GM23338 (cell line): ENCODE measurements around the gene TMX3. TPM values are rescaled to one million over a fixed set of nuclear protein-coding genes. Genes with fewer than 3 reads are reported as not detected.

Experiments used
- ATAC-seq: fragments of 200-7000 bp; cut with Tn5 transposase; 3 replicates; pipeline ENCODE4 v1.9.1; 2020
- DNase-seq: peaks from one replicate; pipeline ENCODE4 v3.0.0-alpha.2; 2015; ENCODE audit warnings: low spot score
- H2AFZ ChIP-seq: fragments of 200-600 bp; sonication (generic); 2 replicates; pipeline ENCODE4 v1.8.0; 2016; ENCODE audit warnings: antibody characterized with exemption, mild to moderate bottlenecking, moderate library complexity
- H3F3A ChIP-seq: fragments of 200-600 bp; sonication (generic); replicated peaks from 2 replicates; pipeline ENCODE4 v1.8.0; 2017; ENCODE audit warnings: antibody characterized with exemption, mixed run types, low read depth
- H3K27ac ChIP-seq: fragments of 200-600 bp; sonication (generic); 2 replicates; pipeline ENCODE4 v1.6.1; 2016; ENCODE audit warnings: low read depth
- H3K27me3 ChIP-seq: fragments of 200-600 bp; sonication (generic); 2 replicates; pipeline ENCODE4 v1.8.0; 2016; ENCODE audit warnings: mild to moderate bottlenecking, mixed run types, moderate library complexity; ENCODE audit not compliant: insufficient read depth
- H3K36me3 ChIP-seq: fragments of 200-600 bp; sonication (generic); 2 replicates; pipeline ENCODE4 v1.8.0; 2016; ENCODE audit warnings: mild to moderate bottlenecking; ENCODE audit not compliant: insufficient read depth
- H3K4me1 ChIP-seq: fragments of 200-600 bp; sonication (generic); 2 replicates; pipeline ENCODE4 v1.8.0; 2016; ENCODE audit warnings: mild to moderate bottlenecking, moderate library complexity; ENCODE audit not compliant: insufficient read depth
- H3K4me2 ChIP-seq: fragments of 200-600 bp; sonication (generic); 2 replicates; pipeline ENCODE4 v1.7.1; 2017; ENCODE audit warnings: mixed run types
- H3K4me3 ChIP-seq: fragments of 200-600 bp; sonication (generic); 2 replicates; pipeline ENCODE4 v1.6.1; 2016; ENCODE audit warnings: mixed run types
- H3K79me2 ChIP-seq: fragments of 200-600 bp; sonication (generic); replicated peaks from 2 replicates; pipeline ENCODE4 v1.8.0; 2017; ENCODE audit warnings: mild to moderate bottlenecking; ENCODE audit not compliant: insufficient read depth
- H3K9me2 ChIP-seq: fragments of 200-600 bp; sonication (generic); 2 replicates; pipeline ENCODE4 v1.8.0; 2017; ENCODE audit not compliant: insufficient read depth
- H4K20me1 ChIP-seq: fragments of 200-600 bp; sonication (generic); replicated peaks from 2 replicates; pipeline ENCODE4 v1.8.0; 2017; ENCODE audit warnings: mild to moderate bottlenecking; ENCODE audit not compliant: insufficient read depth
- H3K27ac Mint-ChIP-seq: 2 replicates; pipeline ENCODE4 v1.8.0; 2020; ENCODE audit warnings: inconsistent platforms, mild to moderate bottlenecking, moderate library complexity, mixed read lengths
- H3K27me3 Mint-ChIP-seq: 3 replicates; pipeline ENCODE4 v1.8.0; 2022; ENCODE audit warnings: low read depth, mild to moderate bottlenecking, moderate library complexity, mixed read lengths, inconsistent platforms; ENCODE audit not compliant: insufficient read depth, poor library complexity
- H3K36me3 Mint-ChIP-seq: 3 replicates; pipeline ENCODE4 v1.8.0; 2021; ENCODE audit warnings: low read depth, mild to moderate bottlenecking, inconsistent platforms, moderate library complexity, mixed read lengths
- H3K4me1 Mint-ChIP-seq: 3 replicates; pipeline ENCODE4 v1.8.0; 2020; ENCODE audit warnings: mild to moderate bottlenecking, inconsistent platforms, mixed read lengths
- H3K4me3 Mint-ChIP-seq: 3 replicates; pipeline ENCODE4 v1.8.0; 2021; ENCODE audit warnings: moderate library complexity, mild to moderate bottlenecking, inconsistent platforms, mixed read lengths
- H3K9me3 Mint-ChIP-seq: 3 replicates; pipeline ENCODE4 v1.8.0; 2020; ENCODE audit warnings: moderate library complexity, mild to moderate bottlenecking, inconsistent platforms, mixed read lengths
- CREB1 ChIP-seq: fragments of 250-450 bp; sonication (Bioruptor Pico); IDR thresholded peaks from 2 replicates; pipeline ENCODE4 v1.5.0; 2020; ENCODE audit warnings: low read depth, mild to moderate bottlenecking, moderate library complexity
- EZH2phosphoT487 ChIP-seq: fragments of 200-600 bp; sonication (generic); IDR thresholded peaks from one replicate; pipeline ENCODE4 v1.8.1; 2018; ENCODE audit warnings: antibody characterized with exemption; ENCODE audit not compliant: unreplicated experiment
- JUNB ChIP-seq: IDR thresholded peaks from one replicate; pipeline ENCODE4 v1.6.1; 2016; ENCODE audit warnings: antibody characterized with exemption; ENCODE audit not compliant: unreplicated experiment
- NANOG ChIP-seq: IDR thresholded peaks from 2 replicates; pipeline ENCODE4 v1.6.1; 2016; ENCODE audit warnings: antibody characterized with exemption, borderline replicate concordance
- POLR2AphosphoS5 ChIP-seq: IDR thresholded peaks from 2 replicates; pipeline ENCODE4 v1.6.1; 2016; ENCODE audit warnings: antibody characterized with exemption, low read depth
- STAT1 ChIP-seq: IDR thresholded peaks from one replicate; pipeline ENCODE4 v1.6.1; 2016; ENCODE audit warnings: antibody characterized with exemption; ENCODE audit not compliant: unreplicated experiment
- ZNF114 ChIP-seq: fragments of 250-450 bp; sonication (Bioruptor Pico); IDR thresholded peaks from 2 replicates; pipeline ENCODE4 v1.5.0; 2020; ENCODE audit warnings: mild to moderate bottlenecking, moderate library complexity
- ZNF331 ChIP-seq: fragments of 250-450 bp; sonication (Bioruptor Pico); IDR thresholded peaks from 2 replicates; pipeline ENCODE4 v1.5.0; 2020; ENCODE audit warnings: low read depth, mild to moderate bottlenecking, moderate library complexity
- polyA plus RNA-seq: library from polyadenylated mRNA; unstranded; fragments of >200 nt; fragmentation: Nextera tagmentation; extraction: Ambion mirVana; gene quantifications from 2 replicates; pipeline ENCODE4 v1.2.1, GENCODE V29; 2016
- total RNA-seq: library from RNA; depleted of rRNA; stranded (reverse); fragments of >200 nt; shearing (Covaris generic); gene quantifications from 2 replicates; pipeline ENCODE4 v1.2.3, GENCODE V29; 2014
- TF ChIP-seq, protein P1 (sequence below): IDR thresholded peaks from one replicate; pipeline ENCODE4 v1.6.1; 2018; ENCODE audit warnings: antibody characterized with exemption; ENCODE audit not compliant: unreplicated experiment
- TF ChIP-seq, protein P2 (sequence below): fragments of 250-450 bp; sonication (Bioruptor Pico); IDR thresholded peaks from 2 replicates; pipeline ENCODE4 v1.5.0; 2020; ENCODE audit warnings: mild to moderate bottlenecking, moderate library complexity
- TF ChIP-seq, protein P3 (sequence below), 2 experiments: fragments of 200-600 bp in 1 of 2; sonication (generic) in 1 of 2; conservative IDR thresholded peaks; 2 replicates each; pipeline versions ENCODE4 v1.5.1 to v1.6.1; 2016 to 2017; ENCODE audit warnings: antibody characterized with exemption in 2 of 2, low read depth in 2 of 2, mild to moderate bottlenecking in 2 of 2, moderate library complexity in 1 of 2

The TMX3 gene
- total and polyA plus RNA-seq, 2 experiments from 2014 or later: 12.4 to 40.1 TPM

DNA sequence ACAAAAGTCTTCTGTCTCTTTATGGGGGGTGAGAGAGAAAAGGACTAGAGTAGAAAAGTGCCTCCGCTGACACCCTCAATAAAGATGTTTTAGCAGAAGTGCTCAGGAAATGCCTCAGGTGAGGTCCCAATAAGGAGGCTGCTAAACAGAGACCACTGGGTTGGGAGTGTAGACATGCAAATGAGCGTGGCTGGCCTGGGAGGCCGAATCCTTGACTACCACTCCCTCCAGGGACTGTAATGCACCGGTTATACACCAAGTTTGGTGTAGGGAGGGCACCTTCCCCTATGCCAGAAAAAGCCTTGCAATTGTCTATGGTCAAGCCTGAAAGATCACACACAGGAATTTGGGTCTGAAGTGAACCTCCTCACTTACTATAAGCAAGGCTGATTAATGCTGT is 1.8 kb downstream of the TMX3 start (continued):
- TF ChIP-seq, protein P1, sequence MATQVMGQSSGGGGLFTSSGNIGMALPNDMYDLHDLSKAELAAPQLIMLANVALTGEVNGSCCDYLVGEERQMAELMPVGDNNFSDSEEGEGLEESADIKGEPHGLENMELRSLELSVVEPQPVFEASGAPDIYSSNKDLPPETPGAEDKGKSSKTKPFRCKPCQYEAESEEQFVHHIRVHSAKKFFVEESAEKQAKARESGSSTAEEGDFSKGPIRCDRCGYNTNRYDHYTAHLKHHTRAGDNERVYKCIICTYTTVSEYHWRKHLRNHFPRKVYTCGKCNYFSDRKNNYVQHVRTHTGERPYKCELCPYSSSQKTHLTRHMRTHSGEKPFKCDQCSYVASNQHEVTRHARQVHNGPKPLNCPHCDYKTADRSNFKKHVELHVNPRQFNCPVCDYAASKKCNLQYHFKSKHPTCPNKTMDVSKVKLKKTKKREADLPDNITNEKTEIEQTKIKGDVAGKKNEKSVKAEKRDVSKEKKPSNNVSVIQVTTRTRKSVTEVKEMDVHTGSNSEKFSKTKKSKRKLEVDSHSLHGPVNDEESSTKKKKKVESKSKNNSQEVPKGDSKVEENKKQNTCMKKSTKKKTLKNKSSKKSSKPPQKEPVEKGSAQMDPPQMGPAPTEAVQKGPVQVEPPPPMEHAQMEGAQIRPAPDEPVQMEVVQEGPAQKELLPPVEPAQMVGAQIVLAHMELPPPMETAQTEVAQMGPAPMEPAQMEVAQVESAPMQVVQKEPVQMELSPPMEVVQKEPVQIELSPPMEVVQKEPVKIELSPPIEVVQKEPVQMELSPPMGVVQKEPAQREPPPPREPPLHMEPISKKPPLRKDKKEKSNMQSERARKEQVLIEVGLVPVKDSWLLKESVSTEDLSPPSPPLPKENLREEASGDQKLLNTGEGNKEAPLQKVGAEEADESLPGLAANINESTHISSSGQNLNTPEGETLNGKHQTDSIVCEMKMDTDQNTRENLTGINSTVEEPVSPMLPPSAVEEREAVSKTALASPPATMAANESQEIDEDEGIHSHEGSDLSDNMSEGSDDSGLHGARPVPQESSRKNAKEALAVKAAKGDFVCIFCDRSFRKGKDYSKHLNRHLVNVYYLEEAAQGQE: no peak
- TF ChIP-seq ZNF114: no peak
- TF ChIP-seq STAT1: no peak
- TF ChIP-seq ZNF331 (CRISPR knock-in tag): no peak

DNA sequence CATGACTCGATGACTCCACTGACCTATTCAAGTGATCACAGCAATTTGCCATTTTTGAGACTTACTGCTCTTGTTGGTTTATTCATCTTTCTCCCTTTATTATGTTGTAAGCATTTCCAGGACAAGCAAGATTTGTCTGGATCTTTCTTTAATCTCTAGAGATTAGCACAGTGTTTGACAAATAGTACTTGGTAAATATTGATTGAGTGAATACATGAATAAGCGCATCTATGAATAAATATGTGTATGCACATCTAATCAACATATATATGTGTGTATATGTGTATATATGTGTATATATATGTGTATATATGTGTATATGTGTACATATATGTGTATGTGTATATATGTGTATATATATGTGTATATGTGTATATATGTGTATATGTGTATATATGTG is 7.3 kb downstream of the TMX3 start:
- H3K9me2 ChIP-seq: no peaks in the 10 kb centered on the region
- peaks cover 62% of the 10 kb centered on the region for H3K36me3 Mint-ChIP-seq
- no peaks in the 10 kb centered on the region for H3K4me1 ChIP-seq
- H3K27ac Mint-ChIP-seq: no peak overlapping the region
- H3K4me3 ChIP-seq: no peak overlapping the region
- no peak overlapping the region for H3K27ac ChIP-seq
- no peak overlapping the region for H3K4me2 ChIP-seq
- 0 out of 2 replicates have a peak, but pooled peaks cover 4% of the 10 kb centered on the region for H4K20me1 ChIP-seq
- no peak overlapping the region for H3K4me3 Mint-ChIP-seq
- H3K79me2 ChIP-seq: peaks cover 67% of the 10 kb centered on the region
- peaks cover 16% of the 10 kb centered on the region for H3K36me3 ChIP-seq
- no peaks in the 10 kb centered on the region for H3K27me3 Mint-ChIP-seq
- DNase-seq (no peak), ATAC-seq (no peak)
- no peaks in the 10 kb centered on the region for H3K9me3 Mint-ChIP-seq
- H2AFZ ChIP-seq: no peak overlapping the region
- H3K4me1 Mint-ChIP-seq: no peaks in the 10 kb centered on the region
- H3K27me3 ChIP-seq: no peaks in the 10 kb centered on the region
- H3F3A ChIP-seq: no peaks in the 10 kb centered on the region
- no peak for TF ChIP-seq ZNF114
- no peak for TF ChIP-seq CREB1 (CRISPR knock-in tag)
- TF ChIP-seq, protein P2, sequence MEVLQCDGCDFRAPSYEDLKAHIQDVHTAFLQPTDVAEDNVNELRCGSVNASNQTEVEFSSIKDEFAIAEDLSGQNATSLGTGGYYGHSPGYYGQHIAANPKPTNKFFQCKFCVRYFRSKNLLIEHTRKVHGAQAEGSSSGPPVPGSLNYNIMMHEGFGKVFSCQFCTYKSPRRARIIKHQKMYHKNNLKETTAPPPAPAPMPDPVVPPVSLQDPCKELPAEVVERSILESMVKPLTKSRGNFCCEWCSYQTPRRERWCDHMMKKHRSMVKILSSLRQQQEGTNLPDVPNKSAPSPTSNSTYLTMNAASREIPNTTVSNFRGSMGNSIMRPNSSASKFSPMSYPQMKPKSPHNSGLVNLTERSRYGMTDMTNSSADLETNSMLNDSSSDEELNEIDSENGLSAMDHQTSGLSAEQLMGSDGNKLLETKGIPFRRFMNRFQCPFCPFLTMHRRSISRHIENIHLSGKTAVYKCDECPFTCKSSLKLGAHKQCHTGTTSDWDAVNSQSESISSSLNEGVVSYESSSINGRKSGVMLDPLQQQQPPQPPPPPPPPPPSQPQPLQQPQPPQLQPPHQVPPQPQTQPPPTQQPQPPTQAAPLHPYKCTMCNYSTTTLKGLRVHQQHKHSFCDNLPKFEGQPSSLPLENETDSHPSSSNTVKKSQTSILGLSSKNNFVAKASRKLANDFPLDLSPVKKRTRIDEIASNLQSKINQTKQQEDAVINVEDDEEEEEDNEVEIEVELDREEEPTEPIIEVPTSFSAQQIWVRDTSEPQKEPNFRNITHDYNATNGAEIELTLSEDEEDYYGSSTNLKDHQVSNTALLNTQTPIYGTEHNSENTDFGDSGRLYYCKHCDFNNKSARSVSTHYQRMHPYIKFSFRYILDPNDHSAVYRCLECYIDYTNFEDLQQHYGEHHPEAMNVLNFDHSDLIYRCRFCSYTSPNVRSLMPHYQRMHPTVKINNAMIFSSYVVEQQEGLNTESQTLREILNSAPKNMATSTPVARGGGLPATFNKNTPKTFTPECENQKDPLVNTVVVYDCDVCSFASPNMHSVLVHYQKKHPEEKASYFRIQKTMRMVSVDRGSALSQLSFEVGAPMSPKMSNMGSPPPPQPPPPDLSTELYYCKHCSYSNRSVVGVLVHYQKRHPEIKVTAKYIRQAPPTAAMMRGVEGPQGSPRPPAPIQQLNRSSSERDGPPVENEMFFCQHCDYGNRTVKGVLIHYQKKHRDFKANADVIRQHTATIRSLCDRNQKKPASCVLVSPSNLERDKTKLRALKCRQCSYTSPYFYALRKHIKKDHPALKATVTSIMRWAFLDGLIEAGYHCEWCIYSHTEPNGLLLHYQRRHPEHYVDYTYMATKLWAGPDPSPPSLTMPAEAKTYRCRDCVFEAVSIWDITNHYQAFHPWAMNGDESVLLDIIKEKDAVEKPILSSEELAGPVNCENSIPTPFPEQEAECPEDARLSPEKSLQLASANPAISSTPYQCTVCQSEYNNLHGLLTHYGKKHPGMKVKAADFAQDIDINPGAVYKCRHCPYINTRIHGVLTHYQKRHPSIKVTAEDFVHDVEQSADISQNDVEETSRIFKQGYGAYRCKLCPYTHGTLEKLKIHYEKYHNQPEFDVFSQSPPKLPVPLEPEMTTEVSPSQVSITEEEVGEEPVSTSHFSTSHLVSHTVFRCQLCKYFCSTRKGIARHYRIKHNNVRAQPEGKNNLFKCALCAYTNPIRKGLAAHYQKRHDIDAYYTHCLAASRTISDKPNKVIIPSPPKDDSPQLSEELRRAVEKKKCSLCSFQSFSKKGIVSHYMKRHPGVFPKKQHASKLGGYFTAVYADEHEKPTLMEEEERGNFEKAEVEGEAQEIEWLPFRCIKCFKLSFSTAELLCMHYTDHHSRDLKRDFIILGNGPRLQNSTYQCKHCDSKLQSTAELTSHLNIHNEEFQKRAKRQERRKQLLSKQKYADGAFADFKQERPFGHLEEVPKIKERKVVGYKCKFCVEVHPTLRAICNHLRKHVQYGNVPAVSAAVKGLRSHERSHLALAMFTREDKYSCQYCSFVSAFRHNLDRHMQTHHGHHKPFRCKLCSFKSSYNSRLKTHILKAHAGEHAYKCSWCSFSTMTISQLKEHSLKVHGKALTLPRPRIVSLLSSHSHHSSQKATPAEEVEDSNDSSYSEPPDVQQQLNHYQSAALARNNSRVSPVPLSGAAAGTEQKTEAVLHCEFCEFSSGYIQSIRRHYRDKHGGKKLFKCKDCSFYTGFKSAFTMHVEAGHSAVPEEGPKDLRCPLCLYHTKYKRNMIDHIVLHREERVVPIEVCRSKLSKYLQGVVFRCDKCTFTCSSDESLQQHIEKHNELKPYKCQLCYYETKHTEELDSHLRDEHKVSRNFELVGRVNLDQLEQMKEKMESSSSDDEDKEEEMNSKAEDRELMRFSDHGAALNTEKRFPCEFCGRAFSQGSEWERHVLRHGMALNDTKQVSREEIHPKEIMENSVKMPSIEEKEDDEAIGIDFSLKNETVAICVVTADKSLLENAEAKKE (CRISPR knock-in tag): no peak
- TF ChIP-seq, protein P1: no peak
- no peak for TF ChIP-seq NANOG
- TF ChIP-seq STAT1: no peak
- TF ChIP-seq EZH2phosphoT487: no peak
- TF ChIP-seq, protein P3, sequence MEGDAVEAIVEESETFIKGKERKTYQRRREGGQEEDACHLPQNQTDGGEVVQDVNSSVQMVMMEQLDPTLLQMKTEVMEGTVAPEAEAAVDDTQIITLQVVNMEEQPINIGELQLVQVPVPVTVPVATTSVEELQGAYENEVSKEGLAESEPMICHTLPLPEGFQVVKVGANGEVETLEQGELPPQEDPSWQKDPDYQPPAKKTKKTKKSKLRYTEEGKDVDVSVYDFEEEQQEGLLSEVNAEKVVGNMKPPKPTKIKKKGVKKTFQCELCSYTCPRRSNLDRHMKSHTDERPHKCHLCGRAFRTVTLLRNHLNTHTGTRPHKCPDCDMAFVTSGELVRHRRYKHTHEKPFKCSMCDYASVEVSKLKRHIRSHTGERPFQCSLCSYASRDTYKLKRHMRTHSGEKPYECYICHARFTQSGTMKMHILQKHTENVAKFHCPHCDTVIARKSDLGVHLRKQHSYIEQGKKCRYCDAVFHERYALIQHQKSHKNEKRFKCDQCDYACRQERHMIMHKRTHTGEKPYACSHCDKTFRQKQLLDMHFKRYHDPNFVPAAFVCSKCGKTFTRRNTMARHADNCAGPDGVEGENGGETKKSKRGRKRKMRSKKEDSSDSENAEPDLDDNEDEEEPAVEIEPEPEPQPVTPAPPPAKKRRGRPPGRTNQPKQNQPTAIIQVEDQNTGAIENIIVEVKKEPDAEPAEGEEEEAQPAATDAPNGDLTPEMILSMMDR (conservative IDR thresholded peaks at IDR 0.05; ENCODE audit: low read depth in 2 of 2): no peak
- TF ChIP-seq JUNB: no peak
- TF ChIP-seq POLR2AphosphoS5: no peak
